HG03457 (cell line): ENCODE results near the gene EPC1.
"Not testable (repeated sequence)": the region's sequence is repeated elsewhere in the genome, so short reads cannot be mapped to it uniquely, and the experiment has no call there.

Source experiments
- ATAC-seq: cut with Tn5 transposase; IDR thresholded peaks from one replicate; pipeline ENCODE4 v1.9.1; 2021; ENCODE audit warnings: moderate number of reproducible peaks; ENCODE audit not compliant: unreplicated experiment

EPC1 gene

DNA sequence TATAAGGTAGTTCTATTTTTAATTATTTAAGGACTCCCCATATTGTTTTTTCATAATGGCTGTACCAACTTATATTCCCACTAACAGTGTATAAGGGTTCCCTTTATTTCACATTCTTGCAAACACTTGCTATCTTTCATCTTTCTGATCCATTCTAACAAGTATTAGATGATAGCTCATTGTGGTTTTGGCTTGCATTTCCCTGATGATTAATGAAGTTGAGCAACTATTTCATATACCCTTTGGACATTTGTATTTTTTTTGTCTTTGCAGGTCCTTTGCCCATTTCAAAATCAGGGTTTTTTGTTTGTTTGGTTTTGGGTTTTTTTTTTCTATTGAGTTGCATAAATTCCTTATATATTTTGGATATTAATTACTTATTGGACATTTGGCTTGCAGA, 107.2 kb downstream of the EPC1 start:
- no peak for ATAC-seq

- ATAC-seq = no peak
These were observed 109.2 kb downstream of the EPC1 start for GRCh38 chr10:32237644-32238345.

DNA sequence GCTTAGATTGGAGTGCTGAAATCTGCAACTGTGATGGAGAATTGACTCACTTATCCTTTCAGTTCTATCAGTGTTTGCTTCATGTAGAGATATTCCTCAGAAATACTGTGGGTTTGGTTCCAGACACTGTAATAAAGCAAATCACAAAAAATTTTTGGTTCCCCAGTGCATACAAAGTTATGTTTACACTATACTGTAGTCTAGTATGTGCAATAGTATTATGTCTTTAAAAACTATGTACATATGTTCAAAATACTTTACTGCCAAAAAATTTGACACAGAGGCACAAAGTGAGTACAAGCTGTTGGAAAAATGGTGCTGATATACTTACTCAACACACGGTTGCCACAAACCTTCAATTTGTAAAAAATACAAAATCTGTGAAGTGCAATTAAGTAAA, 112.5 kb downstream of the EPC1 start:
- ATAC-seq = no peak

DNA sequence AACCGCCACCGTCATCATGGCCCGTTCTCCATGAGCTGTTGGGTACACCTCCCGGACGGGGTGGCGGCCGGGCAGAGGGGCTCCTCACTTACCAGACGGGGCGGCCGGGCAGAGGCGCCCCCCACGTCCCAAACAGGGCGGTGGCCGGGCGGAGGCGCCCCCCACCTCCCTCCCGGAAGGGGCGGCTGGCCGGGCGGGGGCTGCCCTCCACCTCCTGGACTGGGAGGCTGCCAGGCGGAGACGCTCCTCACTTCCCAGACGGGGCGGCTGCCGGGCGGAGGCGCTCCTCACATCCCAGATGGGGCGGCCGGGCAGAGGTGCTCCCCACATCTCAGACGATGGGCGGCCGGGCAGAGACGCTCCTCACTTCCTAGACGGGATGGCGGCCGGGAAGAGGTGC, 113.6 kb downstream of the EPC1 start:
- not testable (repeated sequence) for ATAC-seq

GRCh38 chr10:32232378-32232777, 114.6 kb downstream of the EPC1 start:
- ATAC-seq = no peak

DNA sequence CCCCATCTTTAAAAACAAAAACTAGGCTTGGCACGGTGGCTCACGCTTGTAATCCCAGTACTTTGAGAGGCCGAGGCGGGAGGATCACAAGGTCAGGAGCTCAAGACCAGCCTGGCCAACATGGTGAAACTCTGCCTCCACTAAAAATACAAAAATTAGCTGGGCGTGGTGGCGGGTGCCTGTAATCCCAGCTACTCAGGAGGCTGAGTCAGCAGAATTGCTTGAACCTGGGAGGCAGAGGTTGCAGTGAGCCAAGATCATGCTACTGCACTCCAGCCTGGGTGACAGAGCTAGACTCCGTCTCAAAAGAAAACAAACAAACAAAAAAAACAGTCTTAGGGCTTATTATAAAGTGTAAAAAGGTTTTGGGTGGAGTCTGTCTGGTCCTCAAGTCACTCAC, 117.2 kb downstream of the EPC1 start:
- ATAC-seq = not testable (repeated sequence)

- ATAC-seq = no peak
These were observed 117.8 kb downstream of the EPC1 start for GRCh38 chr10:32229170-32229569.

- ATAC-seq = no peak
These were observed 119.2 kb downstream of the EPC1 start for GRCh38 chr10:32227802-32228201.

DNA sequence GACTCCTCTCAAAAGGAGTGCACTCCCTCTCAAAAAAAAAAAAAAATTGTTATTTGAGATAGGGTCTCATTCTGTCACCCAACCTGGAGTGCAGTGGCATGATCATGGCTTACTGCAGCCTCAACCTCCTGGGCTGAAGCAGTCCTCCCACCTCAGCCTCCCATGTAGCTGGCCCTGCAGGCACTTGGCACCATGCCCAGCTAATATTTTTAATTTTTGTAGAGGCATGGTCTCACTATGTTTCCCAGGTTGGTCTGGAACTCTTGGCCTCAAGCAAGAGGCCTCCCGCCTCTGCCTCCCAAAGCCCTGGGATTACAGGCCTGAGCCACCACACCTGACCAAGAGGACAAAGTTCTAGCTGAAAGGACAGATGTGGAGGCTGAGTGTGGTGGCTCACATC, 120.3 kb downstream of the EPC1 start:
- ATAC-seq = no peak

DNA sequence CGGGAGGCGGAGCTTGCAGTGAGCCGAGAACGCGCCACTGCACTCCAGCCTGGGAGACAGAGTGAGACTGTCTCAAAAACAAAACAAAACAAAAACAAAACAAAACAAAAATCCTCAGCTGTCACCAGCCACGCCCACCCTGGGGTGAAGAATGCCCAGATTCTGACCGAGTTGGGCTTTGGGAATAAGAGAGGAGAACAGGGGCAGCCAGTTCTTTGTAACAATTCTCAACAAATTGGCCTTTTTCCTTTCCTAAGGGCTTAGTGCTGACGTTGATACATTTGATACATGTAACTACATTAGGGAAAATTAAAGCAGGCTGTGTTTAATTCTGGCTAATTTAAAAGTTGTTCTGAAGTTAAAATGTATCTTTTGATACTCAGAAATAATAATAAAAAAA, 121.0 kb downstream of the EPC1 start:
- no peak for ATAC-seq

- ATAC-seq = not testable (repeated sequence)
These were observed 124.6 kb downstream of the EPC1 start for GRCh38 chr10:32222376-32222775.

- not testable (repeated sequence) for ATAC-seq
These were observed 127.8 kb downstream of the EPC1 start for GRCh38 chr10:32219156-32219555.

GRCh38 chr10:32218206-32219044, 128.5 kb downstream of the EPC1 start:
- ATAC-seq = not testable (repeated sequence)
